HG02981 (cell line): Measurements from ENCODE around the gene CYP2U1.
"Not testable (repeated sequence)": the region's sequence is repeated elsewhere in the genome, so short reads cannot be mapped to it uniquely, and the experiment has no call there.

Source experiments
- ATAC-seq: cut with Tn5 transposase; IDR thresholded peaks from one replicate; pipeline ENCODE4 v1.9.1; 2021; ENCODE audit warnings: mild to moderate bottlenecking, moderate library complexity; ENCODE audit not compliant: unreplicated experiment

CYP2U1 gene

GRCh38 chr4:107930821-107931774, at the start of gene CYP2U1:
TSS of gene CYP2U1 (plus strand) at chr4:107931549. CDS start at chr4:107931644, 95 bp downstream.
- peak; percentile 92 for ATAC-seq

- no peak for ATAC-seq
Measured at GRCh38 chr4:107885865-107886264, 45.5 kb upstream of the CYP2U1 start.

GRCh38 chr4:107888237-107888636, 43.1 kb upstream of the CYP2U1 start:
- no peak for ATAC-seq

GRCh38 chr4:107890779-107891178, 40.6 kb upstream of the CYP2U1 start:
- no peak for ATAC-seq

GRCh38 chr4:107891299-107891698, 40.0 kb upstream of the CYP2U1 start:
- ATAC-seq = no peak

- ATAC-seq = no peak
Measured at GRCh38 chr4:107893171-107894137, 37.9 kb upstream of the CYP2U1 start.

- no peak for ATAC-seq
Measured at GRCh38 chr4:107894138-107894603, 37.2 kb upstream of the CYP2U1 start.

GRCh38 chr4:107896158-107896645, 35.1 kb upstream of the CYP2U1 start:
- peak; percentile 55 for ATAC-seq

- ATAC-seq = no peak
Measured at GRCh38 chr4:107896646-107897045, 34.7 kb upstream of the CYP2U1 start.

GRCh38 chr4:107897823-107898222, 33.5 kb upstream of the CYP2U1 start:
- ATAC-seq = no peak

- ATAC-seq = no peak
Measured at GRCh38 chr4:107900067-107900466, 31.3 kb upstream of the CYP2U1 start.

GRCh38 chr4:107900508-107900907, 30.8 kb upstream of the CYP2U1 start:
- ATAC-seq = no peak

GRCh38 chr4:107901213-107901934, 30.0 kb upstream of the CYP2U1 start:
- ATAC-seq = no peak

- peak; percentile 97 for ATAC-seq
Measured at GRCh38 chr4:107902715-107903114, 28.6 kb upstream of the CYP2U1 start.

- ATAC-seq = not testable (repeated sequence)
Measured at GRCh38 chr4:107905082-107905481, 26.3 kb upstream of the CYP2U1 start.

- ATAC-seq = no peak
Measured at GRCh38 chr4:107906458-107907100, 24.8 kb upstream of the CYP2U1 start.

GRCh38 chr4:107908377-107908776, 23.0 kb upstream of the CYP2U1 start:
- ATAC-seq = no peak

GRCh38 chr4:107913283-107913899, 18.0 kb upstream of the CYP2U1 start:
- peak; percentile 94 for ATAC-seq

GRCh38 chr4:107915220-107915619, 16.1 kb upstream of the CYP2U1 start:
- ATAC-seq = no peak
